Activated CD4-positive, alpha-beta T cell treated with anti-CD3 and anti-CD28 coated beads, Interleukin-2, Interleukin-4, amounts not matched to agents 100 ng/mL and 50 ng/mL, durations not matched to agents 16 hours and 8 hours (primary cell): ENCODE results near the gene HTRA3.

Source experiments
- DNase-seq: peaks from one replicate; pipeline ENCODE4 v3.0.0-alpha.2; 2020; ENCODE audit warnings: low spot score

The HTRA3 gene

DNA sequence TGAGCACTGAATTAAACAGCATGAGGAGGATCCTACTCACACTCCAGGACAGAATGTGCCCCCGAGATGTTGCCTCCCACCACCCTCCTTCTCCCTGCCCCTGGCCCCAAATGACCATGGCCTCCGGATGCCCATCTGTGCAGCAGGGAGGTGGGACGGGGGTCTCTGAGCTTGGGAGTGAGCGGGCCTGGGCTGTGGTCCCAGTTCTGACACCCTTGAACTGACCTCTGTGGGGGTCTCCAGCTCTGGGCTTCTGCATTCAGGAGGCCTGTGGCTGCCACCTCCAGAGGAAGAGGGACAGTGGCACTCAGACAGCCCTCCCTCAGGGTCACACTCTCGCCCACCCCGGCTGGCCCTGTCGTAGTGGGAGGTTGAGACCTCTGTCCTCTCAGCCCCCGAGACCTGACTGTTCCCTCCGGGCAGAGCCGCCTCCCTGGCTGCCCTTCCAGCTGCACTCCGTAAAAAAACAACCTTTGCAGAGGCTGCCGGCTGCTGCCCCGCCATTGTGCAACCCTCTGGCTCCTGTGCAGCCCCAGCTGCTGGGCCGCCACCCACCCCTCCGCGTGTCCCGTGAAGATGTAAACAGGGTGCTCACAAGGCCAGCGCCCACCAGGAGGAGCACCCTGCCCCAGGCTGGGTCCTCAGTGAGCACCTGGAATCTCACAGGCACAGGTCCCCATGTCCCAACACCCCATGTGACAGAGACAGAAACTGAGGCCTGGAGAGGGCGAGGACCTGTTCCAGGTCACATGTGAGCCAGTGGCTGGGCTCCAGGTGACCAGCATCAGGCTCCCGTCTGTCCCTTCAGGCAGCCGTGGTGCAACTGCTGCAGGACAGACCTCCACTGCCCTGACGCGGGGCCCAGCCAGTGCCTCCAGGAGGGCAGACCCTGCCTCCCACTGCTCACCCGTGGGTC, 39.6 kb downstream of the HTRA3 start:
- no peak for DNase-seq

DNA sequence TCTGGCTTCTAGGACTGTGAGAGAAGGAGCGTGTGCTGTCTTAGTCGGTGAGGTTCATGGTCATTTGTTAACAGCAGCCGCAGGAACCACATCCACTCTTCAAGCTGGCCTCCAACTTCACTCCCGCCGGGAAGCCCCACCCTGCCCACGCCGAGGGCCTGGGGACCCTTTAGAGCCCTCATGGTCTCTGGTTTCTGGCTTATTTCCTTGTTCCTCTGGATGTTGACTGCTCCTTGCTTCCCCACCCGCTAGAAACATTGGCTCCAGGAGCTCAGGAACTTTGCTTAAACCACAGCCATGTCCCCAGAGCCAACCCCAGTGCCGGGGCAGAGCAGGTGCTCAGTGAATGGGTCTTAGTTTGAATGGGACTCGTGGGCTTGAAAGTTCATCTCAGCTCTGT, 40.8 kb downstream of the HTRA3 start:
- no peak for DNase-seq

DNA sequence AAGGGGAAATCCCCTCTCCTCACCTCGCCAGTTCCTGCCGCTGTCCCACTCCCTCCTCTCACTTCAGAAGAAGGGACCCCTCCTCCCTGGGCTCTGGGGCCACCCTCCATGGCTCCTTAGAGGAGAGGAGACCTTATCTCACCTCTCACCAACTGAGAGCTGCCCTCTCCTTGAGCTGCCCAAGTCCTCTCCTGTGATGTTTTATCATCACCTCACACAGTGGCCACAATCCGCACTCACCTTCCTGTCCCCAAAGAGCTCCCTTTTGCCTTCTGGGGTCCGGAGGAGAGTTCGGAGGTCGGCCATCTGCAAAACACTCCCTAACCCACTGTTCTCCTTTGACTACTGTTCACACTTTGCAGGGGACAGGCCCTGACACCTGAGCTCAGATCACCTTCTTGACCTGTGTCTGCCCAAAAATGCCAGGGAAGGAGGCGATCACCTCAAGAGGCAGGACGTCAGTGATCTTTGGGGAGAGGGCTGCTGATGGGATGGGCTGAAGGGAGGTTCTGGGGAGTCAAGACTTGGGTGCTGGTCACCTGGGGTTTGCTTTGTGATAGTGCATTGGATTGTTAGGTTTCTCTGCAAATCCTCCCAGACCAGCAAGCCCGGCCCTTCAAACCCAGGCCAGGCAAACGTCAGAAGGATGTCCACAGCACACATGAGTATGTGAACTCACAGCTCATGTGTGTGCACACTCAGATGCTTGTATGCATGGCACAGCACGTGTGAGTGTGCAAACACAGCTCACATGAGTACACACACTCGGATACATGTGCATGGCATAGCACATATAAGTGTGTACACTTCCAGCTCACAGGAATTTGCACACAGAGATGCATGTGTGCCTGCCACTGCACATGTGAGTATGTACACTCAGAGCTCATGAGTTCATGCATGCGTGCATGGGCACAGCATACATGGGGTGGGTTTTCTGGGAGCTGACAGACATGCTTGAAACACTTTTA, 41.8 kb downstream of the HTRA3 start:
- no peak for DNase-seq

DNA sequence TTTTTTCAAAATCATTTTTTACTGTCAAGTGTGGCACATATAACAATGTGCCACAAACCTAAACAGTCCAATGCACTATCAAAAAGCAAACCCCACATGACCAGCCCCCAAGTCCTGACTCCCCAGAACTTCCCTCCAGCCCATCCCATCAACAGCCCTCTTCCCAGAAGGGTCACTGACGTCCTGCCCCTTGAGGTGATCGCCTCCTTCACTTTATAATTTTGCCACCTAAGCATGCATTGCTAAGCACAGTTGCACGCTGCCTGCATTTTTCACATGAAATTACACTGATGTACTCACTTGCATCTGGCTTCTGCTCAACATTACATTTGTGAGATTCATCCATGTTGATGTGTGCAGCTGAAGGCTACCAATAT, 42.5 kb downstream of the HTRA3 start:
- no peak for DNase-seq

DNA sequence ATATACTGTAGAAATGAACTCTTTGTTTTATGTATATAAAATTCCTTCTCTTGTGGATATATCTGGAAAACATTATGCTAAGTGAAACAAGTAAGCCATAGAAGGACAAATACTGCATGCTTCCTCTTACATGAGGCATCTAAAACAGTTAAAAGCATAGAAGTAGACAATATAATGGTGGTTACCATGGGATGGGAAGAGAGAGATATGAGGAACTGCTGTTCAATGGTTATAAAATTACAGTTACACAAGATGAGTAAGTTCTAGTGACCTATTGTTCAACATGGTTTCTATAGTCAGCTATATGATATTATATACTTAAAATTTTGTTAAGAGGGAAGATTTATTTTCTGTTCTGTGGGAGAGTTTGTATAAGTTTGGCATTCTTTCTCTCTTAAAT, 43.4 kb downstream of the HTRA3 start:
- DNase-seq, result no peak

DNA sequence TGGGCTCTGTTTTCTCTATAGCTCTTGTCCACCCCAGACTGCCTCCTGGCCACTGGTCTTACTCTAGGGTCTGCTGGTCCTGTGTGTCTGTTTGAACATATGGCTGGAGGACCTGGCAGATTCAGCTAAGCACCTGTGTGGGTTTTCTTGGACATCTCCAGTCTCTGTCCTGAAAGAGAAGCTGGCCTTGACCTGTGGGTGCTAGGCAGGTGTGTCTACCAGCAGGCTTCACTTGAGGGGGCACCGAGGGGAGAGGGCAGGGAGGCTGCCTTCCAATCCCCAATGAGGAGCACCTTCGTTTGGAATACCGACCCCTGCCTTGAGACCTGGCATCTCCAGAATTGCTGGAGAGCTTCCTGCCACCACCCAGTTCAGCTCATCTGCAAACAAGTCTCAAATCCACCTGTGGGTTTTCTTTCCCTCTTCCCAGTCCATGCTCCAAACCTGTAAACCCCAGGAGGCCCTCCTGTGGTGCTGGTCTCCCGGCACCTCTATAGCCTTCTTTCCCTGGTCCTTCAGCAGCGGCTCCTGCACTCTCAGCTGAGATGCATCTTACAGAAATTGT, 45.2 kb downstream of the HTRA3 start:
- no peak for DNase-seq

DNA sequence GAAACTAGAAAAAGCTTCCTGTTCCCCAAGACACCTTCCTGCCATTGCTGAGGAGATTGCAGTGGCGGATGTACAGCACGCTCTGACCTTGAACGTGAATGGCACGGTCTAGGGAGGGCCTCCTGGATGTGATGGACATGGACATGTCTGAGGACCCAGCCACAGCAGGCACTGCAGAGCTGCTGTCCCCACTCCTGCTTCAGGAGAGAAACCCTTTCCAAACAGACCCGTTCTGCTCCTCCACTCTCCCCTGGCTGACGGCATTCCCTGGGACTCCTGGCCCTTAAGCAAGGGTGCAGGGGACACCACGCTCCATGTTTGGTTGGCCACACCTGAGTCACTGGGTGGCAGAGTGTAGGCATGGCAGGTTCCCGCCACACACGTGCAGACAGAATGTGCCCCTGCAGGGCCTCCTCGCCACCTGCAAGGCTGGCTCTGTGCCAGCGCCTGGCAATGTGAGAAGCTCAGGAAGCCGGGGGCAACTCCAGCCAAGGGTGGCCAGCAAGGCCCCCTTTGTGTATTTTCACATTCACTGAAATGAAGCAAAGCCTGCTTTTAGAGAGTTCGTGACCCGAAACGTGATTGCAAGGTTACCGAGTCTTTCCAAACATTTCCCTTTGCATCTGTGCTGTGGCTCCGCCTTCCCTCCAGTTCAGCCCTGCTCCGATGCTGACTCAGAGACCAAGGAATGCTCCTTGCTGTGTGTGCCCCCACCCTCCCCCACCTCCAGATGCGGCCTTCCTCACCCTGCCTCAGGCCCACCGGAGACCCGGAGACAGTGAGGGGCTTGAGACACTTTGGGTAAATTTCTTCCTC, 46.1 kb downstream of the HTRA3 start:
- DNase-seq, result no peak

DNA sequence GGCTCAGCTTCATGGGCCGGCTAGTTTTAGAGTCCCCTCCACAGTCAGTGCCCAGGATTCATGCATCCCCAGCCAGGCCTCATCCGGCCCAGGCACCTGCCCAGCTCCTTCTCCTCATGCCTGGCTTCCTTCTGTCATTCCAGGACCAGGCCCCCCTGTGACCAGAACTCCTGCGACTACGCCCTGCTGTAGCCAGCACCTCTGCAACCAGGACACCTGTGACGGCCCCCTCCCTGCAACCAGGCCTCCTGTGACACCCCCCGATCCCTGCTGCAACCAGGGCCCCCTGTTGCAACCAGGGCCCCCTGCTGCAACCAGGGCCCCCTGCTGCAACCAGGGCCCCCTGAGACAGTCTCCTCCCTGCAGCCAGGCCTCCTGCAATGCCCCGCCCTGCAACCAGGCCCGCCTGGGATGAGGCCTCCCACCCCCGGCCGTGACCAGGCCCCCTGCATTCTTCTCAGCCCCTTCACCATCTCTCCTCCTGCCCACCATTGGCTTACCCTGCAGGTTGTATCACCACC, 46.8 kb downstream of the HTRA3 start:
- DNase-seq, result no peak

DNA sequence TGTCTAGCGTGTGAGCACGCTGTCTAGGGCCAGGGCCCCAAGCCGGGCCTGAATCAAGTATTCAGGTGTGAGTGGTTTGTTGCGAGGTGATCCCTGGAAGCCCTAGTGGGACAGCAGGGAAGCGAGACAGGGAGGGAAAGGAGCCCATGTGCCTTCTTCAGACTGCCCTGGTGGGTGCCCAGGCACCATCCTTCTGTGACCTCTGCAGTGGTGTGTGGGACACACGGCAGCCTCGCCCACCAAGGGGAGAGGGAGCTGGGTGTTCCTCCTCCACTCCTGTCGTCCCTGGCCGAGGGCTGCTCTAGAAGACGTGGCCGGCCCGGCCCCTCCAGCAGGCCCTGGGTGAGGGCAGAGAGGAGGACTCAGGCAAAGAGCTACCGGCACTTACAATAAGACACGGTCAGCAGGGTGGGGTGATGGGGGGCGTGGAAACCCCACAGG, 47.4 kb downstream of the HTRA3 start:
- DNase-seq, result no peak

DNA sequence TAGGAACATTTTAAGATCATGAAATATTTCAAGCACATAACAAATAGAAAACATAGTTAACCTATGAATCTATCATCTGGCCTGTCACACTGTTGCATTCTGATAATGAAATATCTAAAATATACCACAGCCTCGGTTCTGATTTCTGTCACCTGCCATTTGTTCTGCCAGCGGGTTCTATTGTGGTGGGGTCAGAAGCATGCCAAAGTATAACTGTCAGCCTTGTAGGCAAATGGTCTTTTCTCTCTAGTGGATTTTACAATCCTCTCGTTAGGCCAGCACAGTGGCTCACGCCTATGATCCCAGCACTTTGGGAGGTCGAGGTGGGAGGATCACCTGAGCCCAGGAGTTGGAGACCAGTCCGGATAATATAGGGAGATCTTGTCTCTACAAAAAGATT, 47.9 kb downstream of the HTRA3 start:
- DNase-seq, result no peak

DNA sequence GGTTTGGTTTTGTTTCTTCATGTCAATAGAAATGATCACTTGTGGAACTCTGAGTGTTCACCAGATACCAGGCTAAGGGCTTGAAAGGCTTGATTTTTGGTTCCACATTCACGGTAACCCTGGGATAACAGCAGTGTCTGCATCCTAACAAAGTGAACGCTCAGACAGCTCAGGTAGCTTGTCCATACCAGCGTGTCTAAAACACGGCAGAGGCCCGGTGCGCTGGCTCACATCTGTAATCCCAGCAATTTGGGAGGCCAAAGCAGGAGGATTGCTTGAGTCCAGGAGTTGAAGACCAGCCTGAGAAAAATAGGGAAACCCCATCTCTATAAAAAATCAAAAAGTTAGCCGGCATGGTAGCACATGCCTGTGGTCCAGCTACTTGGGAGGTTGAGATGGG, 49.0 kb downstream of the HTRA3 start:
- no peak for DNase-seq

DNA sequence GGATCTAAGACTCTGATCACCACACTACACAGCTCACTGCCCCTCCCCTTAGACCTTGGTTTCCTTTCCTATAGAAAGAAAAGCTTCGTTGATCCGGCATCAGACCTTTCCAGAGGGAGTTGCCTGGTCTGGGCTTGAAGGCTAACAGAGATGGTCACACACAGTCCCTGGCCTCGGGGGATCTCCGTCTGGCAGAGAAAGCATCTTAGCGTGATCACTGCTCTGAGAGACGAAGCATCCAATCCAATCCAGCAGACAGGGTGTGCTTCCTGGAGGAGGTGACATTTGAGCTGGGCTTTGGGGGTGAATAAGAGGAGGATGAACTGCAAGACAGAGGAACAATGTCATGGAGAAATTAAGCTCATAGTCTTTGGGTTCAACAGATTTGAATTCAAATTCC, 49.5 kb downstream of the HTRA3 start:
- no peak for DNase-seq

DNA sequence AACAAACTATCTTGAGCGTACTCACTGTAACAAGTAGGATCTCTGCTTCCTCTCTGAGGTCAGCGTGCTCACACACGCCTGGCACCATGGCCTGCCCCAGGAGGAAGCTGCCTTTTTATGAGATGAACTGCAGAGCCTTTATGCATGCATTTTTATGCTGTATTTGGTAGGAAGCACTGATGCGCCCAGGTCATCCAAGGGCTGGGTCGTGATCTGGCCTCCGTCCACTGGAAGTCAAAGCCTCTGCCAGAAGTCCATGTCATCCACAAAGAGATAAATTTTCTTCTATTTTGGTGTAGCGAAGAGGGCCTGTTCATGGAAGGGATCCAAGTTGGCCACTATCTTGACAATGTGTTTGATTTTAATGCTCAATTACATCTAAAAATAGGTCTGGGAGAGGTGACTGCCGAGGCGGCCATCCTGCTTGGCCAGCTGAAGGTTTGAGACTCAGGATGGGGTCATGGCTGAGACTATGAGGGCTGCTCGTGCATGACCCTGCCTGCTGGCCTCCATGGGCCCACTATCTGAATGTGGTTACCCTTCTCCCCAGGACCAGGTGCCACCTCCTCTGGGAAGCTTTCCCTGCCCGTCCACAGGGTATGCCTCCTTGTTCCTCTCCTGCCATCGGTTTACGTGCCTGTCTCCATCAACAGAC, 50.3 kb downstream of the HTRA3 start:
- DNase-seq, result no peak

DNA sequence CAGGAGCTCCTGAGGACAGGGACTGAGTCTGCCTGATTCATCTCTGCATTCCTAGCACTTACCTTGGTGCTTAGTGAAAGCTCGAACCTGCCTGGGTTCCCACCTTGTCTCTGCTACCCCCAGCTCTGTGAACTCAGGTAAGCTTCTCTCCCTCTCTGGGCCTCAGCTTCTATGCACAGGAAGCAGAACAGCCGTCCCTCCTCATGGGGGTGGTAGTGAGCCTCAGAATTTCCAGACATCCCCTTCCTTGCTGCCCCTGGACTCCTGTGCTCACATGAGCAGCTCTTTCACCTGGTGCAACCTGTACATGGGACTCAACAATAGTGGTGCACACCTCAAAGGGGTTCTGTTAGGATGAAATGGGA, 50.8 kb downstream of the HTRA3 start:
- DNase-seq, result no peak

DNA sequence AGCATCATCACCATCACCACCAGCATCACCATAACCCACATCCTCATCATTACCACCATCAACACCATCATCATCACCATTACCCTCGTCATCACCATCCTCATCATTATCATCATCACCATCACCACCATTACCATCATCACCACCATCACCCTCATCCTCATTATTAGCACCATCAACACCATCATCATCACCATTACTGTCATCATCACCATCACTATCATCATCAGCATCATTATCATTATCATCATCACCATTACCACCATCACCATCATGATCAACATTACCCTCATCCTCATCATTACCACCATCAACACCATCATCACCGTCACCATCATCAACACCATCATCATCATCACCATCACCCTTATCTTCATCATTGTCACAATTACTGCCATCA, 51.7 kb downstream of the HTRA3 start:
- no peak for DNase-seq

DNA sequence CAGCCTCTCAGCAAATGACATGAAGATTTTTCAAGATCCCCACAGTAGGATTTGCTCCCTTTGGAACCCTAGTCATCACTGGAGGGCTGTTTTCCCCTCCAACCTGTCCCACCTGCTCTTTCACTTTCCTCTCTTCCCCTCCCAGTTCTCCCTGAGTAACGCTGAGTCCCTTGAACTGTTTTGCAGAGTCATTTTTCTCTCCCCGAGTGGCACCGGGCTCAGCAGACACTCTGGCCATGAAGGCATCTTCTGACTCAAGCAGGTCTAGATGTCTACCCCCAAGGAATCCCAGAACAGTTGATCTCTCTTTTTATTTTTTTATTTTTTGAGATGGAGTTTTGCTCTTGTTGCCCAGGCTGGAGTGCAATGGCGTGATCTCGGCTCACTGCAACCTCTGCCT, 52.2 kb downstream of the HTRA3 start:
- DNase-seq, result no peak

DNA sequence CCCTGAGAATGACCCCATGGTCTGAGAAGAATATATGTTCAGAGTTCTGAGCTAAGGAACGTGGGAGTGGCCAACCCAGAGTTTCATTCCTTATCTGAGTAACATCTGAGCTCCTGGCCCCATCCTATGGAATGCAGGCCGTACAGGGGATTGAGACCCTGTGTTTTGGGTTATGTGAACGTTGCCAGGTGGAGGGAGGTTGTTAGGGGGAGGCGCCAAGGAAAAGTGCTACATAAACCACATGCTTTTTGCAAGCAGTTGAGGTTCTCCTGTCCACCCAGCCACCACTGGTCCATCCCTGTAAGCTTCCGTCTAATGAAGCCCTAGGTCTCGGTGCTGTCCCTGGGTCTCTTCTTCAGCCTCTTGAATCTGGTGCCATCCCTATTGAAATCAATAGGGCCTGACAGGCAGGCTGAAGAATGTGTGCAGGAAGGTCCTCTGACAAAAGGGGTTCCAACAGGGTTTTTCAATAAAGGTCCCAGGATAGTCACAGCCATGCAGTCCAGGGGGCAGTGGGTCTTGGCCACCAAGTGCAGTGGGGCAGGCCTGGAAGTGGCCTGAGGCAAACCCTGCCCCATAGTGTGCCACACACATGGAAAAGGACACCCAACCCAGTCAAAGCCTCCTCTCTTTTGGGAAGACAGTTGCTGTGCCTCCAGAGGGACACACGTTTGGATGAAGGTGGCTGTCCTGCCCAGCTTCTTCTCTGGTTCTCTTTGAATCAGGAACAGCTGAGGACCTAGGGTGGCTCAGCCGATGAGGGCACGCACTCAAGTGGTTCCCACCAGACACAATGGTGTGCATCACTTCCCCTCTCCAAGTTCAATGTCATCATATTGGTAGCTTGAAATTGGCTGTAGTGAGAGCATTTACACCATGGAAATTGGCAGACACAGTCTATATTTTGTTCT, 53.5 kb downstream of the HTRA3 start:
- no peak for DNase-seq

DNA sequence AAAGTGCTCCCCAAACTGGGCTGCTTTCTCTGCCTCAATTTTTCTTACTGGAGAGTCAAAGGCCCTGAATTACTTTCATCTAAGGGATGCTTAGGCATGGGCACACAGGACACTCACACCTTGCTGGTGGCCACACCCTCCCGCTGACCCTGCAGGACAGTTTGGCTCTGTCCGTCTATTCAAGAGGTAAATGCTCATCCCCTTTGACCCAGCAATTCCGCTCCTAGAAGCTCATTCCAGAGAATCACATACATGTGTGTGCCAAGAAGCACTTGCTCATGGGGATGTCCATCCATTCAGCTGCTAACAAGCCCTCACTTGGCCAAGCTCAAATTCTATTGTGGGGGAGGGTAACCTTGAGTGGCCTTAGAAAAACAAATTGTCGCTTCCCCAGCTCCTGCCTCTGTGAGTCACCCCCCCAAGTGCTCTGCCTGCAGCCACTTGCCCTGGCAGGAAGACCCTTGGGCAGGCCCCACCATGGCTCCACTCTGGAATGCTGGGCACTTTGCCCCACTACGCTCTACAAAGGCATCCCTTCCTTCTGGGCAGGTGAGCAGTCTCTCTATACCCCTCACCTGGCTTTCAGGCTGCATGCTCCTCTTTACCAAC, 54.5 kb downstream of the HTRA3 start:
- DNase-seq, result no peak

DNA sequence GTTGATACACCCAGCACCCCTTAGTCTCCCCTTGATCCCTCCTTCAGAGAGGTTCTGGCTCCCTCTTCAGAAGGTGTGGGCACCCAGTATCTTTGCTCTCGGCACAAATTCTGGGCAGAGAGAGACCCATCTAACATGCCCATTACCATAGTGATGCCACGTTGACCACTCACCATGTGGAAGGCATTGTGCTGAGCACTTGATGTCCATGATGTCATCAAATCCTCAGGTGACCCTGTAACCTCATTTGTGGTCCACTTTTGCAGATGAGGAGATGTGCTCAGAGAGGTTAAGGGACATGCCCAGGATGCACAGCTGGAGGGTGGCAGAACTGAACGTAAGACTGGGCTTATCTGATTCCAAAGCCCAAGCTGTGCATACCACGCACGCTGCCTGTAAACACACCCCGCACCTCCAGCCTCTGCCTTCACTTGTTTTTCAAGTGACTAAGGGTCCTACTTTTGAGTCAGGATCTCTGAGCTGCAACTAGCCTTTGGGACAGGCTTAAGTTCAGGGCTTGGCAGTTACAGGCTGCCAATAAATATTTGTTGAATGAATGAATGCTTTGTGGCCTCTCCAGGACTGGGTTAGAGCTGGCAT, 55.2 kb downstream of the HTRA3 start:
- DNase-seq, result no peak
